Stomach (tissue), 9 donors: ENCODE results near the gene IFI27. TPM values are rescaled to one million over a fixed set of nuclear protein-coding genes. Genes with fewer than 3 reads are reported as not detected.

Experiments
- DNase-seq, 2 donors: peaks; one replicate each; pipeline versions ENCODE4 v3.0.0 to v3.0.0-alpha.2; 2013 to 2019
- H3K27ac ChIP-seq, 5 donors: fragments of 200-600 bp in 4 of 5; sonication (generic) in 4 of 5; one replicate each; pipeline ENCODE4 v1.5.1; 2013 to 2019; ENCODE audit warnings: mild to moderate bottlenecking in 1 of 5, moderate library complexity in 1 of 5
- H3K27me3 ChIP-seq, 3 donors: fragments of 200-600 bp; sonication (generic); one replicate each; pipeline ENCODE4 v1.5.1; 2017 to 2019; ENCODE audit warnings: mixed run types in 1 of 3
- H3K36me3 ChIP-seq, 4 donors: fragments of 200-600 bp; sonication (generic); 1 replicate in 3 of 4; 2 replicates in 1 of 4; pipeline ENCODE4 v1.5.1; 2016 to 2019
- H3K4me1 ChIP-seq, 4 donors: fragments of 200-600 bp; sonication (generic); one replicate each; pipeline ENCODE4 v1.5.1; 2016 to 2019
- H3K4me3 ChIP-seq, 4 donors: fragments of 200-600 bp; sonication (generic) in 3 of 4; one replicate each; pipeline ENCODE4 v1.5.1; 2016 to 2019; ENCODE audit warnings: mild to moderate bottlenecking in 1 of 4
- H3K9me3 ChIP-seq, 4 donors: fragments of 200-600 bp; sonication (generic); one replicate each; pipeline ENCODE4 v1.5.1; 2016 to 2019
- EP300 ChIP-seq: sonication (generic); formaldehyde crosslinking; IDR thresholded peaks from one replicate; pipeline ENCODE4 v1.6.1; 2017; ENCODE audit warnings: antibody characterized with exemption
- POLR2A ChIP-seq, 4 donors: fragments of 450-650 bp; IDR thresholded peaks; one replicate each; pipeline ENCODE4 v1.6.1; 2016; ENCODE audit warnings: antibody characterized with exemption in 4 of 4, control low read depth in 2 of 4, mild to moderate bottlenecking in 1 of 4, moderate library complexity in 1 of 4
- POLR2AphosphoS5 ChIP-seq, 3 donors: sonication (generic); formaldehyde crosslinking; IDR thresholded peaks; one replicate each; pipeline ENCODE4 v1.6.1; 2016; ENCODE audit warnings: antibody characterized with exemption in 3 of 3
- WGBS, 5 donors: extraction: QIAGEN DNeasy Blood & Tissue Kit in 3 of 5; methylation state at CpG; one replicate each; pipeline versions ENCODE4 v1.1.5 to v1.1.7; 2013 to 2018; 5-methylcytosine and 5-hydroxymethylcytosine counted together
- intact Hi-C: fragments of 100-400 bp; cut with DNase I; formaldehyde crosslinking; loops from one replicate; pipeline ENCODE4 v1.15.1; 2023; ENCODE audit warnings: low total_unique reads
- polyA plus RNA-seq, 3 donors: library from polyadenylated mRNA; stranded (reverse); fragments of 200-250 nt; gene quantifications; one replicate each; pipeline ENCODE4 v1.2.3, GENCODE V29; 2013
- total RNA-seq, 5 donors: library from RNA; depleted of rRNA; stranded (reverse); fragments of >200 nt; gene quantifications; one replicate each; pipeline versions ENCODE4 v1.1.0 to v1.2.3, GENCODE V29; 2014 to 2016
- TF ChIP-seq, protein P1 (sequence below), 7 experiments: fragments of 450-650 bp in 4 of 7; fragments of 200-600 bp in 3 of 7; sonication (generic) in 3 of 7; IDR thresholded peaks; one replicate each; pipeline ENCODE4 v1.5.1; 2016 to 2019; ENCODE audit warnings: antibody characterized with exemption in 7 of 7, control low read depth in 2 of 7, mild to moderate bottlenecking in 1 of 7
- donor health status: healthy with polysubstance abuse.
- donor health status: Bipolar disorder and iron deficiency.
- donor health status: healthy.

The IFI27 gene
- total and polyA plus RNA-seq, 8 donors: 12.9 to 1,115 (median 234) TPM

DNA sequence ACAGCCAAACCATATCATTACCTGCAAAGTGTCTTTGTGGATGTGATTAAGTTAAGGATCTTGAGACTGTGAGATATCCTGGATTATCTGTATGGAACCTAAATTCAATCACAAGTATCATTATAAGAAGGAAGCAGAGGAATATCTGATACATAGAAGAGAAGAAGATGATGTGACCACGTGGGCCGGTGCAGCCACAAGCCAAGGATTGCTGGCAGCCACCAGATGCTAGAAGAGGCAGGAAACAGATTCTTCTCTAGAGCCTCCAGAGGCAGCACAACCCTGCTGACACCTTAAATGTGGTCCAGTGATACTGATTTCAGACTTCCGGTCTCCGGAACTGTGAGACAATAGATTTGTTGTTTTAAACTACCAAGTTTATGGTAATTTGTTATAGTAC is 24.9 kb downstream of the IFI27 start:
- Histone ChIP-seq H3K27ac (no peak overlapping the region), H3K9me3 (peaks cover 0 to 7% (median 3%) of the 10 kb centered on the region in 4 donors), H3K36me3 (no peaks in the 10 kb centered on the region), H3K4me1 (peaks cover 0 to 7% (median 3%) of the 10 kb centered on the region in 4 donors), H3K27me3 (peaks cover 0 to 16% (median 0%) of the 10 kb centered on the region in 3 donors), H3K4me3 (no peak overlapping the region)
- no peak for DNase-seq
- WGBS, 5 donors: 68 to 87% (median 75%) methylated on average over 4 of the region's 4 CpGs
- TF ChIP-seq EP300 (no peak), POLR2A (IDR thresholded peaks at IDR 0.05) (no peak), POLR2AphosphoS5 (IDR thresholded peaks at IDR 0.05) (no peak)
- TF ChIP-seq, protein P1, sequence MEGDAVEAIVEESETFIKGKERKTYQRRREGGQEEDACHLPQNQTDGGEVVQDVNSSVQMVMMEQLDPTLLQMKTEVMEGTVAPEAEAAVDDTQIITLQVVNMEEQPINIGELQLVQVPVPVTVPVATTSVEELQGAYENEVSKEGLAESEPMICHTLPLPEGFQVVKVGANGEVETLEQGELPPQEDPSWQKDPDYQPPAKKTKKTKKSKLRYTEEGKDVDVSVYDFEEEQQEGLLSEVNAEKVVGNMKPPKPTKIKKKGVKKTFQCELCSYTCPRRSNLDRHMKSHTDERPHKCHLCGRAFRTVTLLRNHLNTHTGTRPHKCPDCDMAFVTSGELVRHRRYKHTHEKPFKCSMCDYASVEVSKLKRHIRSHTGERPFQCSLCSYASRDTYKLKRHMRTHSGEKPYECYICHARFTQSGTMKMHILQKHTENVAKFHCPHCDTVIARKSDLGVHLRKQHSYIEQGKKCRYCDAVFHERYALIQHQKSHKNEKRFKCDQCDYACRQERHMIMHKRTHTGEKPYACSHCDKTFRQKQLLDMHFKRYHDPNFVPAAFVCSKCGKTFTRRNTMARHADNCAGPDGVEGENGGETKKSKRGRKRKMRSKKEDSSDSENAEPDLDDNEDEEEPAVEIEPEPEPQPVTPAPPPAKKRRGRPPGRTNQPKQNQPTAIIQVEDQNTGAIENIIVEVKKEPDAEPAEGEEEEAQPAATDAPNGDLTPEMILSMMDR (IDR thresholded peaks at IDR 0.05): no peak
- intact Hi-C loops: loop anchor here (5.0 kb wide), 1 partner anchor 103 kb away; no protein-coding TSS in a partner anchor

DNA sequence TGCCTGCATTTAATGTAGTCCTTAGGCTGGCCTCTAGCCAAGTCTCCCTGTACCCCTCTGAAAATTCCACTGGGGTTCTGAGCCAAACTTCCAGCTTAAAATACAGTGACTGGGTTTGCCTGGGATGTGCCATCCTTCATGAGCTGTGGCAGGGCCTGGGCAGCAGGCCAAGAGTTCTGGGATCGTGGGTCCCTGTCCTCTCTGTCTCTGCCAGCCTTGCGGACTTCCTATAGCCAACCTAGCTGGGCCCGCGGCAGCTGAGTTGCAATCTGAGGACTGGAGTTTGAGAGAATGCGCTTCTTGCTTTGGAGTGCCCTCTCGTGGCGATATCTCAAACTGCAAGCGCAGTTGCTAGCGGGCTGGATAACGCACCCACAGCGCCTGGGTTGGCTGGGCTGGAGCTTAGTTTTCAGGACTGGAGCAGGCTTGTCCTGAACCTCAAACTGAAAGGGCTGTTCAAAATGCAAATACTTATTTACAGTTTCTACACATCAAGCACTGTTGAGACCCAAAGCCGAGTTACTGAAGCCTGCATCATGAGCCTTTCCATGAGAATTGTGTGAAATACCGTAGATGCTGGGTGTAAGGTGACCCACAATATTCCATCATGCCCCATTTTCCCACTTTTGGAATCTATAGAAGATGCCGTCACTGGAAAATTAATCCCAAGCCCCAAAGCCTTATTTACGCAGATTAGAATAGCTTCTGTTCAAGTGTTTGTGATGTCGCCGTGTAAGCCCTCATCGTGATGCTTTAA is 26.2 kb downstream of the IFI27 start:
- Histone ChIP-seq H3K27me3 (peaks cover 0 to 13% (median 0%) of the 10 kb centered on the region in 3 donors), H3K27ac (no peak overlapping the region), H3K36me3 (no peaks in the 10 kb centered on the region), H3K4me3 (no peak overlapping the region), H3K4me1 (peaks cover 0 to 6% (median 3%) of the 10 kb centered on the region in 4 donors), H3K9me3 (peaks cover 0 to 7% (median 3%) of the 10 kb centered on the region in 4 donors)
- WGBS, 5 donors: 28 to 32% (median 31%) methylated on average over 18 of the region's 18 CpGs
- TF ChIP-seq EP300 (no peak), POLR2A (IDR thresholded peaks at IDR 0.05) (no peak), POLR2AphosphoS5 (IDR thresholded peaks at IDR 0.05) (peak in 1 of 3 donors; percentile 61)
- TF ChIP-seq, protein P1 (IDR thresholded peaks at IDR 0.05): peak in 6 of 7 experiments; percentile 19 to 99 (median 96)
- peak; percentile 94 to 95 for DNase-seq
- intact Hi-C loops: loop anchor here (5.0 kb wide), 1 partner anchor 104 kb away; no protein-coding TSS in a partner anchor

DNA sequence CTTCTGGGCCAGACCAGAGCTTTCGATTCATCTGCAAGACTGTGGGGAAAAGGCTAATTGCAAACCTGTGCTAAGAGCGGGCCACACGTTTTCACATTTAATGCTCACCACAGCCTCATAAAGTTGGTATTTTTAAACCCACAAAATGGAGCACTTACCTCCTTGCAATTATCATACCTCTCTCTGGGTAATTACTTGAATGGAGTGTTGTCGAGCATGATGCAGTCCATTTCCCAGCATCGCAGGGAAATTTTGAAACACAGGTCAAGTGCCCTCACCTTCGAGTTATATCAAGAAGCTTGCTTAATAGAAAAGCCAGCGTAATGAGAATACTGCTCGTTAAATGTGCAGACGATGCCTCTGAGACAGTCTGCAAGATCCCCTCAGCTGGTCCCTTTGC is 27.7 kb downstream of the IFI27 start:
- H3K4me3 ChIP-seq: no peak overlapping the region
- H3K4me1 ChIP-seq: peaks cover 0 to 6% (median 3%) of the 10 kb centered on the region in 4 donors
- no peak for DNase-seq
- WGBS, 5 donors: 85 to 90% (median 88%) methylated on average over 9 of the region's 9 CpGs
- TF ChIP-seq POLR2AphosphoS5 (IDR thresholded peaks at IDR 0.05) (no peak), POLR2A (IDR thresholded peaks at IDR 0.05) (no peak), EP300 (no peak)
- TF ChIP-seq, protein P1 (IDR thresholded peaks at IDR 0.05): no peak
- H3K9me3 ChIP-seq: peaks cover 0 to 7% (median 3%) of the 10 kb centered on the region in 4 donors
- H3K36me3 ChIP-seq: no peaks in the 10 kb centered on the region
- H3K27ac ChIP-seq: no peak overlapping the region
- peaks cover 0 to 10% (median 0%) of the 10 kb centered on the region in 3 donors for H3K27me3 ChIP-seq
- intact Hi-C loops: loop anchor here (5.0 kb wide), 1 partner anchor 106 kb away; no protein-coding TSS in a partner anchor

DNA sequence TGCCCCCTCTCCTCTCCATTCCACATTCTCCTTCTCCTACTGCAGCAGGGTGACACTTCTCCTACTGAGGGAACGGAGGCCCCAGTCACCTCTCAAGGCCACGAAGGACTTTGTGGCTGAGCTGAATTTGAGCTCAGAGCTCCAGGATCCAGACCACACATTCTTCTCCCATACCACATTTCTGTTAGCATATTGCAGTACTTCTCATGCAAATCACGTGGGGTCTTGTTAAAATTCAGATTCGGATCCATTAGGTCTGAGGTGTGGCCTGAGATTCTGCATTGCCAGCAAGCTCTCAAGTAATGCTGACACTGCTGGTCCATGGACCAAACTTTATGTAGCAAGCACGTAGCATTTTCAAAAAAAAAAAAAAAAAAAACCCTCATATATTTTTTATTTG is 28.5 kb downstream of the IFI27 start:
- Histone ChIP-seq H3K4me3 (no peak overlapping the region), H3K4me1 (peaks cover 0 to 6% (median 3%) of the 10 kb centered on the region in 4 donors), H3K36me3 (no peaks in the 10 kb centered on the region), H3K9me3 (peaks cover 0 to 7% (median 3%) of the 10 kb centered on the region in 4 donors), H3K27me3 (peaks cover 0 to 8% (median 0%) of the 10 kb centered on the region in 3 donors), H3K27ac (no peak overlapping the region)
- intact Hi-C loops: loop anchor here (5.0 kb wide), 1 partner anchor 107 kb away; no protein-coding TSS in a partner anchor
- TF ChIP-seq POLR2AphosphoS5 (IDR thresholded peaks at IDR 0.05) (no peak), POLR2A (IDR thresholded peaks at IDR 0.05) (no peak), EP300 (no peak)
- TF ChIP-seq, protein P1 (IDR thresholded peaks at IDR 0.05): no peak
- no peak for DNase-seq
- WGBS, 5 donors: 68 to 89% (median 85%) methylated on average over 5 of the region's 5 CpGs
